H1 (cell line): ENCODE data around the gene LRRC2. TPM values are rescaled to one million over a fixed set of nuclear protein-coding genes. Genes with fewer than 3 reads are reported as not detected.

ENCODE experiments used
- GTF2F1 ChIP-seq: IDR thresholded peaks from 2 replicates; pipeline ENCODE4 v1.6.1; 2012; ENCODE audit warnings: low read depth, low read length, improper control_type of control experiment, borderline replicate concordance
- KDM1A ChIP-seq: fragments of 200-600, 300-600 bp; sonication (generic); IDR thresholded peaks from 2 replicates; pipeline ENCODE4 v1.7.1; 2016; ENCODE audit warnings: mild to moderate bottlenecking, low read length, borderline replicate concordance
- TAF7 ChIP-seq: optimal IDR thresholded peaks from 2 replicates; pipeline ENCODE3; 2011; ENCODE audit warnings: low read depth, mild to moderate bottlenecking, inconsistent platforms, low read length, moderate library complexity, borderline replicate concordance
- polyA plus RNA-seq, 7 experiments: library from polyadenylated mRNA; depleted of rRNA in 3 of 7; stranded (reverse) in 5 of 7; unstranded in 2 of 7; fragments of >200 nt in 5 of 7; fragments of 200-250 nt in 2 of 7; gene quantifications; 1 replicate in 5 of 7; 2 replicates in 1 of 7; 4 replicates in 1 of 7; pipeline versions ENCODE4 v1.2.1 to v1.2.3, GENCODE V29; 2011 to 2013; ENCODE audit warnings: missing spikeins in 2 of 7, mixed read lengths in 2 of 7
- total RNA-seq: library from RNA; stranded (reverse); fragmentation: NEBNext Ultra II Directional; extraction: Animal tissue kit (Norgen Biotek cat#: 25700); gene quantifications from 2 replicates; pipeline ENCODE4 v1.2.1, GENCODE V29; 2021

The LRRC2 gene
- total and polyA plus RNA-seq, 2 of the 8 experiments (the other 6 are each of a cell fraction or from before 2014, with no cell fraction given): 1.4 to 6.4 TPM

- TF ChIP-seq TAF7: no peak
- TF ChIP-seq KDM1A: no peak
- TF ChIP-seq GTF2F1: 0 out of 2 replicates have a peak, but pooled peaks have one; percentile 22
Observed at GRCh38 chr3:46585799-46586693, 19.9 kb upstream of the LRRC2 start (continued).
